Measurements from ENCODE around the gene ABCB7.

DNA sequence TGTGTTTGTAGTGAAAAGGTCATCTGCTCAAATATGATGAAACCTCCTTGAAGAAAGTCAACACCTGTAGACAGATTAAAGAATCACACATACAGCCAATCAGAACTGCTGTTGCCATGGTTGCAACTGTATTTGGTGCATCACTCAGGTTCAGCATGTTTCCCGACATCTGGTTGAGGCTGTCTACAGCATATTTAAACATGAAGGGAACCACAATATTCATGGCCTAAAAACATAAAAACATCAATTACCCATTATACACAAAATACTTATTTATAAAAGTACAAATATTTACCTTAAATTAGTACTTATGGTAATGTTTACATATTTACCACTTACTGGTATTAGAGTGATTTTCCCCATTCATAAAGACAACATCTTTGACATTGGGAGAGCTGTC is 79.7 kb downstream of the ABCB7 start:
- TF ChIP-seq, protein P1, sequence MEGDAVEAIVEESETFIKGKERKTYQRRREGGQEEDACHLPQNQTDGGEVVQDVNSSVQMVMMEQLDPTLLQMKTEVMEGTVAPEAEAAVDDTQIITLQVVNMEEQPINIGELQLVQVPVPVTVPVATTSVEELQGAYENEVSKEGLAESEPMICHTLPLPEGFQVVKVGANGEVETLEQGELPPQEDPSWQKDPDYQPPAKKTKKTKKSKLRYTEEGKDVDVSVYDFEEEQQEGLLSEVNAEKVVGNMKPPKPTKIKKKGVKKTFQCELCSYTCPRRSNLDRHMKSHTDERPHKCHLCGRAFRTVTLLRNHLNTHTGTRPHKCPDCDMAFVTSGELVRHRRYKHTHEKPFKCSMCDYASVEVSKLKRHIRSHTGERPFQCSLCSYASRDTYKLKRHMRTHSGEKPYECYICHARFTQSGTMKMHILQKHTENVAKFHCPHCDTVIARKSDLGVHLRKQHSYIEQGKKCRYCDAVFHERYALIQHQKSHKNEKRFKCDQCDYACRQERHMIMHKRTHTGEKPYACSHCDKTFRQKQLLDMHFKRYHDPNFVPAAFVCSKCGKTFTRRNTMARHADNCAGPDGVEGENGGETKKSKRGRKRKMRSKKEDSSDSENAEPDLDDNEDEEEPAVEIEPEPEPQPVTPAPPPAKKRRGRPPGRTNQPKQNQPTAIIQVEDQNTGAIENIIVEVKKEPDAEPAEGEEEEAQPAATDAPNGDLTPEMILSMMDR (IDR thresholded peaks at IDR 0.05 in 4 of 5, conservative IDR thresholded peaks at IDR 0.05 in 1 of 5), result no peak
- TF ChIP-seq POLR2A (IDR thresholded peaks at IDR 0.05), result no peak
